ENCODE results near the gene APC. TPM values are rescaled to one million over a fixed set of nuclear protein-coding genes. Genes with fewer than 3 reads are reported as not detected.

APC gene
- total RNA-seq, 4 donors from 2014 or later, result 106 to 166 (median 121) TPM

GRCh38 chr5:112878101-112878500 lies 140.4 kb downstream of the APC start:
- DNase-seq (ENCODE audit: extremely low spot score), result no peak
- Histone ChIP-seq H3K4me1 (peaks cover 0 to 17% (median 8%) of the 10 kb centered on the region in 4 donors), H3K9me3 (no peaks in the 10 kb centered on the region), H3K36me3 (peaks cover 7 to 89% (median 50%) of the 10 kb centered on the region in 4 donors), H3K27ac (replicated peaks in 1 of 4) (no peak overlapping the region), H3K27me3 (no peaks in the 10 kb centered on the region), H3K4me3 (no peak overlapping the region)
- intact Hi-C loops (cut with DNase I), result no loop called here
- WGBS, result 76% methylated on average over 4 of the region's 4 CpGs
- TF ChIP-seq CTCF (IDR thresholded peaks at IDR 0.05) (no peak), POLR2AphosphoS5 (IDR thresholded peaks at IDR 0.05) (no peak), POLR2A (IDR thresholded peaks at IDR 0.05; ENCODE audit: low read depth) (no peak), EP300 (IDR thresholded peaks at IDR 0.05) (no peak)

GRCh38 chr5:112878760-112879159 lies 141.1 kb downstream of the APC start:
- TF ChIP-seq POLR2AphosphoS5 (IDR thresholded peaks at IDR 0.05) (no peak), EP300 (IDR thresholded peaks at IDR 0.05) (no peak), POLR2A (IDR thresholded peaks at IDR 0.05; ENCODE audit: low read depth) (no peak), CTCF (IDR thresholded peaks at IDR 0.05) (no peak)
- no peaks in the 10 kb centered on the region for H3K27me3 ChIP-seq
- H3K36me3 ChIP-seq, result peaks cover 9 to 95% (median 52%) of the 10 kb centered on the region in 4 donors
- intact Hi-C loops (cut with DNase I), result no loop called here
- H3K27ac ChIP-seq (replicated peaks in 1 of 4), result no peak overlapping the region
- 81% methylated on average over 4 of the region's 4 CpGs for WGBS
- no peak for DNase-seq (ENCODE audit: extremely low spot score)
- H3K4me1 ChIP-seq, result peaks cover 0 to 17% (median 8%) of the 10 kb centered on the region in 4 donors
- no peaks in the 10 kb centered on the region for H3K9me3 ChIP-seq
- H3K4me3 ChIP-seq, result no peak overlapping the region

- TF ChIP-seq CTCF (IDR thresholded peaks at IDR 0.05), result no peak
- TF ChIP-seq POLR2A (IDR thresholded peaks at IDR 0.05; ENCODE audit: low read depth), result no peak
- no peak for TF ChIP-seq EP300 (IDR thresholded peaks at IDR 0.05)
- TF ChIP-seq POLR2AphosphoS5 (IDR thresholded peaks at IDR 0.05), result no peak
- H3K9me3 ChIP-seq, result no peaks in the 10 kb centered on the region
- WGBS, result 100% methylated on average over 2 of the region's 2 CpGs
- peaks cover 21 to 98% (median 62%) of the 10 kb centered on the region in 4 donors for H3K36me3 ChIP-seq
- H3K4me1 ChIP-seq, result peaks cover 0 to 17% (median 8%) of the 10 kb centered on the region in 4 donors
- DNase-seq (ENCODE audit: extremely low spot score), result no peak
- H3K4me3 ChIP-seq, result no peak overlapping the region
- no peaks in the 10 kb centered on the region for H3K27me3 ChIP-seq
- intact Hi-C loops (cut with DNase I), result no loop called here
- H3K27ac ChIP-seq (replicated peaks in 1 of 4), result peak overlapping the region in 1 of 4 donors; percentile 4
Observed at GRCh38 chr5:112880219-112880964, 142.7 kb downstream of the APC start.

- no peak for DNase-seq (ENCODE audit: extremely low spot score)
- no peak for TF ChIP-seq EP300 (IDR thresholded peaks at IDR 0.05)
- TF ChIP-seq CTCF (IDR thresholded peaks at IDR 0.05), result no peak
- no peak for TF ChIP-seq POLR2A (IDR thresholded peaks at IDR 0.05; ENCODE audit: low read depth)
- no peak for TF ChIP-seq POLR2AphosphoS5 (IDR thresholded peaks at IDR 0.05)
- intact Hi-C loops (cut with DNase I), result no loop called here
- WGBS, result 94% methylated on average over 2 of the region's 2 CpGs
- Histone ChIP-seq H3K27me3 (no peaks in the 10 kb centered on the region), H3K4me1 (peaks cover 0 to 17% (median 8%) of the 10 kb centered on the region in 4 donors), H3K4me3 (no peak overlapping the region), H3K27ac (replicated peaks in 1 of 4) (no peak overlapping the region), H3K36me3 (peaks cover 36 to 92% (median 74%) of the 10 kb centered on the region in 4 donors), H3K9me3 (no peaks in the 10 kb centered on the region)
Observed at GRCh38 chr5:112883192-112883591, 145.5 kb downstream of the APC start.

Data from esophagus muscularis mucosa (tissue), 4 donors.